HG02588 (cell line): ENCODE data around the gene CFAP58.

Source experiments
- ATAC-seq: cut with Tn5 transposase; IDR thresholded peaks from one replicate; pipeline ENCODE4 v1.9.1; 2021; ENCODE audit warnings: mild to moderate bottlenecking, moderate library complexity; ENCODE audit not compliant: unreplicated experiment

Gene CFAP58

DNA sequence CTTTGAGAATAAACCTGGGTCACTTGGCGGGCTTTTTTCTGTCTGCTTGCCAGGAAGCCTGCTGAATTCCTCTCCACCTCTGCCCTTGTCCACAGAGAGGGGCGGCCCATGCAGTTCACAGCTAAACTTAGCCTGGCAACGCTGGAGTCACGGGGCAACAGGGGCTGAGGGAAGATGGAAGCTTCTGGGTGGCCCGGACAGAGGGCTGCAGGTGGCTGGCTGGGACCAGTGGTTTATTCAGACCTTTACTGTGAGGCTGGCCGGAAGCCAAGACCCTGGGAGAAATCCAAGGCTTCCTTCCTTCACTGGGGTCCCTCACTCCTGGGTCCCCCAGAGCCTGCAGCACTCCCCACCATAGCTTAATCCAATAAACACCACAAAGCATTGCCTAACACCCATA is 32.4 kb upstream of the CFAP58 start:
- ATAC-seq = no peak

DNA sequence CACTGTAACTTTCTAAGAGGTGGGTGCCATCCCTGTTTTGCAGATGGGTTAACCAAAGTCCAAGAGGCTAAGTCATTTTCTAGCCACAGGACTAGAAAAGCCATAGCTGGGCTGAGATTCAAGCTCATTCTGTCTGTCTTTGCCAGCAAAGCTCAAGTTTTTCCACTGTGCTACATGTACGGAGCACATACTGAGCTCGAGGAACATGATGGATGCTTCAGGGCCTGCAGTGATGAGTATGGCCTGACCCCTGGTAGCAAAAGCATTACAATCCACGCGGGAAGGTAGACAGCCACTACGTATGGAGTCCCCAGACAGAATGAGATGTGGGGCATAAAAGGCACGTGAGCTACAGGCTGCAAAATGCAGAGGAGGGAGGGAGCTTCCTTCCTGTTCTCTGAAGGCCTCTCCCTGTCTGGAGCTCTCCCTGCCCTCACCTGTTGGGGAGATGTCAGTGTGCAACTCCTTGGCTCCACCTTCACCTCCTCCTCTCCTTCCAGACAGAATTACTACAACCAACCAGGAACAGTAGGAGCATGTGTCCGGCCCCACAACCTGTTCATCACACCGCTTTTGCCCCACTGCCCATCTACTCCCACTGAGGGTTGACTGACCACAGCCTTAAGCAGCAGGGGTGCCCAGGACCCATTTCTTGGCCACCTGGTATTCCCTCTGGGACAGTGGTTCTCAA is 31.8 kb upstream of the CFAP58 start:
- no peak for ATAC-seq

DNA sequence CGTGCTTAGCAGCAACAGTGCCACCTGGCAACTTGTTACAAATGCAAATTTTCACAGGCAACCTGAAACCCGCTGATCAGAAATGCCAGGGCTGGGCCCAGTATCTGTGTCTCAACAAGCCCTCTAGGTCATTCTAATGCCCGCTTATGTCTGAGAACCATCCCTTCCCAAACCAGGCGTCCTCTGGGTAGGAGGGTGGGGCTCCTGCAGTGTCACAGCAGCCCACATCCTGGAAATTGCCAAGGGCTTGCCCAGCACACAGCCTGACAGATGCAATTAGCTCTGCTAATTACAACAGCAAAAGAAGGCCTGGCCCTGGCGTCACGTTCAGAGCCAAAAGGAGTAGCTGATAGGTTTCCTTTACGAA is 31.2 kb upstream of the CFAP58 start:
- no peak for ATAC-seq

DNA sequence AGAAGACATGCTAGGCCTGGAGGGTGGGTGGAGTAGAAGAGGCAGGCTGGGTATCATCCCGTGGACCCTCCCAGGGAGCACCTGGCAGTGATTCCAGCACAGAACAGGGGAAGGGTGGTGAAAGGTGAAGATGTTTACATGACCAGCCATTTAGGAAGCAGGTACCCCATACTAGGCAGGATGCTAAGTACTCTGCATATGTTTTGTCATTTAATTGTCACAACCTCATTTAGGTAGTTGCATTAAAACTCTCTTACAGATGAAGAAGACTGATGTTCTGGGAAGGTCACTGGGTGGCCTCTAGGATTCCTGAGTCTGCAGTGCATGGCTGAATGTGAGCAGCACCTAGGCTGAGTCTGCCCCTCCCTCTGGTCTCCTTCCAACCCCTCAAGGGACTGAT is 30.5 kb upstream of the CFAP58 start:
- ATAC-seq = no peak

DNA sequence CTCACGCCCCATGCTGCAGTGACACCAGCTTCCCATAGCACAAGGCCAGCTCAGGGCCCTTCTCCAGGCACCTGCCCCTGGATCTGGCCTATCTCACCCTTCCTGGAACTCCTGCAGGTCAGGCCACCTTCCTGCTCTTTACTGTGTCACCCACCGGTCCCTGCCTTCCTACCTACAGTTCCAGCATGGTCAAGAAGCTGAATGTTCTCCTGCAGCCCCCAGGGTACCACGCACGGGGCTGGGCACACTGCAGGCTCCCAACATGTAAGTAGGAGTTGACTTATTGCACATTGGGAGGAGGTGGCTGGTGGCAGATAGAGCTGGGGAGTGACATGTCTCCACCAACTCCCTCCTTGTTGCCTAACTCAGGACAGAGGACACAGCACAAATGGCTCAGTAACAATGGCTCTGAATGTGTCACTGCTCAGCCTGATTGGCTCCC is 29.9 kb upstream of the CFAP58 start:
- ATAC-seq = no peak

DNA sequence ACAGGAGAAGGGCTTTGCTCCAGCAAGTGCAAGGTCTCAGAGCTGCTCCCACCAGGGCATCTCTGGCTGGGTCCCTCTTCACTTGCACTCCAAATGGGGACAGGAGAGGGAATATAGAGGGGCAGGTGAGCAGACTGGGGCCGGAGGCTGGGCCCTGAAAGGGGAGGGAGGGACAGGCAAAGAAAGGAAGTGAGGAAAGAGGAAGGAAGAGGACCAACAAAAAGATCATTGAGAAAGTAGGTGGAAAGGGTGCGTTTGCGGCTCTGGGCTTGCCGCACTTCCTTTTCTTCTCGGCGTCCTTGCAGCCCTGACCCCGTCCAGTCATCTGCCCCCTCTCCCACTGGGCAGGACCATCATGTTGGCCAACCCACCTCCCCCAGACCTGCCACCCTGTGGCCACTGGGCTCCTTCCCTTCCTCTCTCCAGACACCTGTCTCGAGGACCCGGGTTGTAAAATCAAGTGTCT is 29.4 kb upstream of the CFAP58 start:
- no peak for ATAC-seq

DNA sequence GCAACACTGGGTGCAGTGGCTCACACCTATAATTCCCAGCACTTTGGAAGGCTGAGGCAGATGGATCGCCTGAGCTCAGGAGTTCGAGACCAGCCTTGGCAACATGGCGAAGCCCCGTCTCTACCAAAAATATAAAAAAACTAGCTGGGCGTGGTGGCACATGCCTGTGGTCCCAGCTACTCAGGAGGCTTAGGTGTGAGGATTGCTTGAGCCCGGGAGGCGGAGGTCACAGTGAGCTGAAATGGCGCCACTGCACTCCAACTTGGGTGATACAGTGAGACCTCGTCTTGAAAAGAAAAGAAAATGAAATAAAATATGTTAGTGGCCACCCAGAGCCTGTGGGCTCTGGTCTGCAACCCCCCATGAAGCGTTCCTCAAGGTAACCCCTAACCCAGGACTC is 28.7 kb upstream of the CFAP58 start:
- no peak for ATAC-seq

DNA sequence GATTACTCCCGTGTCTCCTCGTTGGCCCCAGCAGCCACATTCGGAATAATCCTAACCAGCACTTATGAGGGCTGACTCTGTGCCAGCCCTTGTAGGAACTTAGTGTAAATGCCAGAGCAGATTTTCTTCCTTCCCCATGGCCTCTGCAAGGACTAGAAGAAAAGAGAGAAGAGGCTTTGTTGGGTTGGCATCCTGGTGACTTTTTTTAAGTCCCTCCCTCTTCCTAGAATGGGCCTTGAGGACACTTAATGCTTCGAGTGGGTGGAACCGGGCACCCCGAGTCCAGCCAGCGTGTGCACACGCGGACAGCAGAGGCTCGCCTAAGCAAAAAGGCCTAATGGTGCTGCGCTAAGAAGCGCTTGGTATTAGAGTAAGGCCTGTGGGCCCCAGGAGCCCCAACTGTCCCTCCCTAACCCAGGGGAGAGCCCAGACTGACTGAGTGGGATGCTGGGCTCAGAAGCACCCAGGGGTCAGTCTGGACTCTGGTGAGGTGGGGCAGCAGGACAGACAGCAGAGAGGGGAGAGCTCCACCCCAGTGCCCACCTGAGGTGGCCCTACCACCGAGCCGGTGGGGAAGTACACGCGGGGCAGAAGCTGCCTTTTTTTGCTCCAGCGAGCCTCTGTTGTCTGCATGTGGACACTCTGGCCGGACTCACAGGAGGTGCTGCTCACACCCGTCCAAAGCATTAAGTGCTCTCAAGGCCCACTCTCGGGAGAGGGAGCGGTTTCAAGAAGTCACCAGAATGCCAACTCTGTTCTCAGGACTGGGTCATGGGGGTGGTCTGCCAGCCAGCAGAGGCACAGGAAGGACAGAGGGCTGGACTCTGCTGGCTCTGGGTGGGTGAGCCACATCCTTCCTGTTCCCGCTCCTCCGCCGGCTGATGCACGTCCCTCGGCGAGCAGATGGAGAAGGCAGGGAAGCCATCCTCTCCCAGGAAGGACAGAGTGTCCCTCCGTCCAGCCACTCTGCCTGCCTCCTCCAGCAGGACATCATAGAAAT is 27.9 kb upstream of the CFAP58 start:
- ATAC-seq = no peak

DNA sequence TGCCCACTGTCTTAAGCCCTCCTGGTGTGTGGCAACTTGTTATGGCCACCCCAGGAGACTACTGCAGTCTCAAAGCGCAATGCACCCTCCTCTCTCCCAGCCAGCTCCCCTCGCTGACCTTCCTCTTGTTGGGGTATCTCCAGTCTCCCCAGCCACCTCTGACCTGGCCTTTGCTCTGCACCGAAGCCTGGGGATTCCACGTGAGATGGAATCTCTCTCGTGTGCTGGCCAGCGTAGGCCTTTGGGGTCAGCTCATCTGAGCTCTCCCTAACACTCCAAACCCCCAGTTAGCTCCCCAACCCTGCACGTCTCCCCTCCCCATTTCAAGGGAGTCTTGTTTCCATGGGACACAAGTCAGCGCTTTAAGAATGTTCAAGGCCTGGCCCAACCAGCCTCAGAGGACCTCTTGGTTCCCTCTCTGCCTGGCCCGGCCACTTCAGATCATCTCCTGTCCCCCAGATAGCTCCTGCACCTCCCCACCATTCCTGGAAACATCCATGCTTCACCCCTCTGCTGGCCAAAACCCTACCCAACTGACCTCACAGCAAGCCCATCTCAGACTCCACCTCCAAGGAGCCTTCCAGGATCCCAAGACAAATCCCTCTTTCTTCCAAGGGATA is 26.5 kb upstream of the CFAP58 start:
- no peak for ATAC-seq

DNA sequence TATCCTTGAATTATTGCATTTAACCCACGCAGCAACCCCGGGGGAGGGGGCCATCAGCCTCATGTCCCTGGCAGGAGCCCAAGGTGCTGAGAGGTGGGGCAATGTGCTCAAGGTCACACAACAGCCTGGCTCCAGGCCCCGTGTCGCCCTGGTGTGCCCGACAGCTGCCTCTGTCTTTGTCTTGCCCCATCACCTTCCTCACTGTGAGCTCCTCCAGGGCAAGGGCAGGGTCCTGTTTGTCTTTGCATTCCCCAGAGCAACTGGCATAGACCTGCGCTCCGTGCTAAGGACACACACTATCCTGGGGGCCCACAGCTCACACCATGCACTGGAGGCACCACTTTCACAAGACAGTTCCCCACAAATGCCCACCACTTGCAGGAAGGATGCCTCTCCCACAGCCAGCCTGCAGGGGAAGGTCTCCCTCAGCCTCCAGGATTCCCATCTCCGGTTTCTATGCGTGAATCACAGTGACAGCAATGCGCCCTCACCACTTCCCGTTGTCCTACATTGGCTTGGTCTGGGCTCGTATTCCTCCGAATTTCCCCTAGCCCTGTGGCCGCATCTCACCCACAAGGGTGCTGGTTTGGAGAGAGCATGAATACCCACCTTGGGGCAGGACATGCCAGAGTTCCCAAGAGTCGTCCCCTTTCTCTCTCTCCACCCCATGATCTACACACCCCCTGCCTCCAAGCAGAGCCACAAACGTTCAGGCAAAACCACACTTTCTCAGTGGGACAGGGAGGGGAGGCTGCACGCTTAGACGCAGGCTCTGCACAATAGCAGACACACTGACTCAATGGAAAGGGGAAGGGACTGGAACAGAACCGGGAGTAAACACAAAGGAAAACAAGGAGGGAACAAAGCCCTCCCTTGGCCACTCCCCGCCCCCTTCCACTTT is 25.6 kb upstream of the CFAP58 start:
- no peak for ATAC-seq

DNA sequence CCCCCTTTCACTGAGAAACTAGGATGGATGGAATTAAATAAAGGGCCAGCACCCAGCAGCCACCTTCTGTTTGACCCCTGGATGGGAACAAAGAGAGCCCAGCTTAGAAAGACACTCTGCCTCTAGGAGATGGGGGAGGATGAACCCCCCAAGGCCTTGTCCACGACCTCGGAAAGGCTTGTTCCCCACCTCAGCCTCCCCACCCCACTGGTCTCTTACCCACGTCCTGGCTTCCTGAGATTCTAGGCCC is 25.1 kb upstream of the CFAP58 start:
- no peak for ATAC-seq

DNA sequence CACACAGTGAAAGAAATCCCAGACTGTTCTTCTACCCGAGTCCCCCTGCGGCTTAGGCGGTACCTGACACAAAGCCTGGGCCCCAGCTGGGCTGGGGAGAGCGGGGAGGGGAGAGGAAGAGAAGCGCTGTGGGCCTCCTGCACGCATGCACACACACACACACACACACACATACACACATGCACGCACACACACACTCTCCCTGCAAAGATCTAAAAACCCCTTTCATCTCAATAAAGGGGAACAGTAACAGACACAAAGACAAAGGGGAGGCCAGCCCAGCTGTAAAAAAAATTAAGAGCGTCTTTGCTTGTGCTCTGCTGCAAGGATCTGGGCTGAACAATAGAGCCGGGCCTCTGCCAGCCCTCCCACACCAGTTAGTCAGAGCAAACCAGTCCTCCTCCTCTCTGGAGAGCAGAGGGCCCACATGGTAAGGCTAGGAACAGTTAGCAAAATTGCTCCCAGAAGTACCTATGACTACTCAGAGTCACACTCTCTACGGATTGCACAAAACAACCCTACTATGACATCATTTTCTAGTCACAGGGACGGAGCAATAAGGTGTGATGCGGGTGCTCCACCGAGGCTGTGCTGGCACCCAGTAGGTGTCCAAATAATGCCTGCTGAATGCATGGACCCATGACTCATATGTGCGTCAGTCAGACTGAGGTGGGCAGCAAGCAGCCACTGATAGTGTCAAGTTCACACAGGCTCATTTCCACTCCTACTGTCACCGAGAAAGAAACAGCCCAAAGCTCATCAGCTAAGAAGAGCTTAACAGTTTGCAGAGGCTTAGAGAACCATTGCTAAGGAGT is 24.5 kb upstream of the CFAP58 start:
- ATAC-seq = peak; percentile 50

DNA sequence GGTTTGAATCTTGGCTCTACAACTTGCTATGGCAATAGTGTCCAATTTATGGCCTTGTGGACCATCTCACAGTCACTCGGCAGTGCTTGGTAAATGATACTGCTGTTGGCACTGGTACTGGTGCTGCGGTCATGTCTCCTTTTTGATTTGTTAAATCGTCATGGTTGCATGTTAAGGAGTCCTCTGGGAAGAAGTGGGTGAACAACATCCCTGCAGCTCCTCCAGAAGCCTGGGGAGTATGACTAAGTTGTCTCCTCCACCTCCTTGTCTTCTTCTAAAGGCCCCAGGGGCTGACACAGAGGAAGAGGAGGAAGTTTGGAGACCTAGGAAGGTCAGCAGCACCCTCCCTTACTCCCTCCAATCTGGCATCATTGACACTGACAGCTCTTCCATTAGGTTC is 23.9 kb upstream of the CFAP58 start:
- ATAC-seq = no peak

DNA sequence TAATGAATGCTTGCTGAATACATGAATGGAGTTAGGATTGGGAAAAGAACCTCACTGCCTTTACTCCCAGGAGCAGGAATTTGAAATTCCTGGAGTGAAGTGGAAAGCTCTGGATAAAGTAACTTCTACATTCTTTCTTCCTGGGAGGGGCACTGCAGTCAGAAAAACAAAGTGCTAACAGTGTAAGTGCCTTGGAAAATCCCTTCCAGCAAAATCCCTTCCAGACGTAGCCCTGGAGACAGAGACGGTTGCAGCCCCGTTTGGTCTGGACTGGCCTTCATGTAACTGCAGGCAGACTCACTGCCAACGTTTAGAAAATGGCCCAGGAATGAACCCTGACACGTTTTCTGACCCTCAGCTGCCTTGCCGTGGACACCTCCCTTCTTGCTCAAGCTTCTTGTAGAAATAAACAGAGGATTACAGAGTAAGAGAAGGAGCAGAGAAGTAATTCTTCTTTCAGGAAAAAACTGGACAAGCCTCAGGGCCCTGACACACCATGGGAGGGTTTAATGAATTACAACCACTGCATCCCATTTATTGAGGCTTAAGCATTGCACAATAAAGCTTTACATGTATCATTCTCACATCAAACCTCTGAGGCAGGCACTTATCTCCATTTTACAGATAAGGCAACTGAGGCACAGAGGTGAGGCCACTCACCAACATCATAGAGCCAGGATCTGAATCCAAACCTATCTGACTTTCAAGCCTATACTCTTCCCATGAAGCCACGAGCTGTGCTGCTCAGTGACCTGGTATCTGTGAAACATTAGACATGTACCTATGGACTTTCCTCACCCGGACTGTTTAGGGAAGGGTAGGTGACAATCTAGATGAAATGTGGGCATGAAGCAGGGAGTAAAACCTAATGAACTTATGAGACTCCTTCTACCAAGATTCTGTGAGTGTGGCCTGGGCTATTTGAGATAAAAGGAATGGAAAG is 23.2 kb upstream of the CFAP58 start:
- no peak for ATAC-seq

DNA sequence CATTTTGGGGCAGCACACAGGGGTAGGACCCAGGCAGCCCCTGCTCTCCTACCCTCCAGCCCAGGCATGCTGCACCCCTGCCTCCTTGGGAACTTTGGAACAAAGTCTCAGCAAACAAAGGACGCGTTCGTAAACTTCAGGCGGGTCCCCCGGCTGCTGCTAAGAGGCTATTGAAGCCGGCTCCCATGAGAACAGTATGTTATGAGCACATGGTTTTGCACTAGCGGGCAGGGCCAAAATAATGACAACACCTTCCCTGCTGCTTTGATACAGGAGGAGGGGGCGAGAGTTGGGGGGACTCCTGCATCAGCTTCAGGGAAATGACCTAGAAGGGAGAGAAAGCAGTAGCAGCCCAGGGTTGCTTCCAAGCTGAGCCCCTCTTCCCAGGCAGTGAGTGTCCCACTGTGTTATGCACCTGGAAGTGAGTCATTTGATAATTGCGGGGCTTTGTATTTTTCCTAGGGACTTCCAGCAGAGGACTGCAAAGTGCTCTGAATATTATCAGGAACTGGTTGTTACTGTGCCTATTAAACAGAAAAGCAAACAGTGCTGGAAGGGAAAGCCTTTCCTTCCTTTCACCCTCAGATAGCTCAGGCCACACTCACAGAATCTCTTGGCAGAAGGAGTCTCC is 22.3 kb upstream of the CFAP58 start:
- ATAC-seq = no peak

DNA sequence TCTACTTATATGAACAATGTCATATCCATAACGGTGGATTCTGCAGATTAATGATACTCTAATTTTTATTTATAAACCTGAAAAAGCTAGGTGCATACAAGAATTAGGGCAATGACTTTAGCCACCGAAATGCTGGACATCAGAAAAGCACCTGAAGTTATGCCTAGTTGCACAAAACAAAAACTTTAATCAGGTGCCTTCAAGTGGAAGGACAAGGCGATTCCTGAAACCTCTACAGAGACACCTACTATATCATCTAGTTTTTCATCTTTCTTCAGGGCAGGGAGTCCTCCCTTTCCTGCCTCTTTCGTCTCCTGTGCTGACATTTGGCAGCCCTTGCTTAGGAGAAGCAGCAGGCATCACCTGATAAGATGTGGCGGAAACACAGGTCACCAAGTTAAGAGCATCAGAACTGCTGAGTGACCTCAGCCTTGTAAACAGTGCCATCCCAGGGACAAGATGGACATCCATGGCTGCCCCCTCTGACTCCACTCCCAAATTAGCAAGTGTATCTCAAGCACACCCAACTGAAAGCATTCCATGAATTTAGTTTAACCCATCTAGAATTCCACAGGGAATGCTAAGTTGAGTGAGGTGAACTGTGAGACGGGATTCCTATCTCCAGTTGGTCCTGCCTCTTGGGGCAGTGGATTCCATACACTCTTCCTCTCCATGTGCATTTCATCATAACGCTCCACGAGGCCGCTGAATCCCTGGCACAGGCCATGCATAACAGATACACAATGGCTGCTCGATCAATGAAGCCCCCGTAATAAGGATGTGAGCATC is 21.2 kb upstream of the CFAP58 start:
- no peak for ATAC-seq

DNA sequence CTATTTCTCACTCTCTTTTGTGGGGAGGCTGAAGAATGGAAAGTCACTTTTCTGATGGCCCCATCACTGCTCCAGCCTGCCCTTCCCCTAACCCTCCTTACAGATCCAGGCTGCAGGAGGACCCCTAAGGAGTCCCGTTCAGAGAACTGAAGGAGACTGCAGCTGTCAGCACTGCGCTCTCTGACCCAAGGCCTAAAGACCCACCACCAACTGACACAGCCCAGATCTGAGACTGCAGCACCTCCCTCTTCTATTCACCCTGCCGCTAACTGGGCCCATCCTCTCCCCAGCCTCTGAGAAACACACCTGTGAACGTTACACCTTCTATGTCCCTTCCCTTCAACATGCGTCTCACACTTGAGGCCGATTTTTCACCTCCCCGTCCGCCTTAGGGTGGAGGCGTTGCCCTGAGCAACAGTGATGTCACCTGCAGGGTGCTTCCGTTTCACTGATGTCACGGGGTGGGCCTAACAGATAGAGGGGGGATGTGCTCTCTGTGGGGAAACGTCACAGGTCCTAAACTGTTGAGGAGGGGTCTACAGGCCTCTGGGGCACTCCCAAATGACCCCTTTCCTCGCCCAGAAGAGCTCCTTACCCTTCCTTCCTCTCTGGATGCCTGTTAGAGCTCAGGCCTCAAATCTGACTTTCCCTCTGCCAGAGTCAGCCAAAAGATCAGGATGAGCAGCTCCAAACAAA is 20.5 kb upstream of the CFAP58 start:
- no peak for ATAC-seq
